Peyer's patch (tissue), 4 donors: ENCODE data around the gene KCNK10.

Experiments
- POLR2A ChIP-seq, 2 donors: fragments of 450-650 bp; IDR thresholded peaks; one replicate each; pipeline ENCODE4 v1.5.1; 2017; ENCODE audit warnings: antibody characterized with exemption in 2 of 2, mild to moderate bottlenecking in 2 of 2, moderate library complexity in 2 of 2
- TF ChIP-seq, protein P1 (sequence below), 6 experiments: fragments of 450-650 bp in 4 of 6; fragments of 200-600 bp in 2 of 6; sonication (generic) in 1 of 6; IDR thresholded peaks; one replicate each; pipeline ENCODE4 v1.5.1; 2017 to 2019; ENCODE audit warnings: antibody characterized with exemption in 6 of 6, mild to moderate bottlenecking in 3 of 6, moderate library complexity in 1 of 6

DNA sequence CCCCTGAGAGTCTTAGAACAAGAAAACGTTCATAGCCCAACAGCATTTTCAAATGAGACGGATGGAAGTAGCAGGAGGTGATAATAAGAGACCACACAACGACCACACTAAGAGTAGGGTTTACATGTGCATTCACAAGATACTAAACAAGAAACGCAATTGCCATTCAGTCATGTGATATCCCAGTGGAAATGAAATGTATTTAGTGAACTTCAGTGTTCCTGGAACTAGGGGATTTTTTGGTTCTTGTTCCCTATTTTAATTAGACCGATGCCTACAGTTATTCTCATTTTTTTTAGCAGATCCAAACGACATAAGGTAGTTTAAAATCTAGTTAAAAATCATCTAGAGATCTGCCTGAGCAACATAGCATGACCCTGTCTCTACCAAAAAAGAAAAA lies 168.1 kb downstream of the KCNK10 start:
- TF ChIP-seq POLR2A (IDR thresholded peaks at IDR 0.05), result no peak
- TF ChIP-seq, protein P1, sequence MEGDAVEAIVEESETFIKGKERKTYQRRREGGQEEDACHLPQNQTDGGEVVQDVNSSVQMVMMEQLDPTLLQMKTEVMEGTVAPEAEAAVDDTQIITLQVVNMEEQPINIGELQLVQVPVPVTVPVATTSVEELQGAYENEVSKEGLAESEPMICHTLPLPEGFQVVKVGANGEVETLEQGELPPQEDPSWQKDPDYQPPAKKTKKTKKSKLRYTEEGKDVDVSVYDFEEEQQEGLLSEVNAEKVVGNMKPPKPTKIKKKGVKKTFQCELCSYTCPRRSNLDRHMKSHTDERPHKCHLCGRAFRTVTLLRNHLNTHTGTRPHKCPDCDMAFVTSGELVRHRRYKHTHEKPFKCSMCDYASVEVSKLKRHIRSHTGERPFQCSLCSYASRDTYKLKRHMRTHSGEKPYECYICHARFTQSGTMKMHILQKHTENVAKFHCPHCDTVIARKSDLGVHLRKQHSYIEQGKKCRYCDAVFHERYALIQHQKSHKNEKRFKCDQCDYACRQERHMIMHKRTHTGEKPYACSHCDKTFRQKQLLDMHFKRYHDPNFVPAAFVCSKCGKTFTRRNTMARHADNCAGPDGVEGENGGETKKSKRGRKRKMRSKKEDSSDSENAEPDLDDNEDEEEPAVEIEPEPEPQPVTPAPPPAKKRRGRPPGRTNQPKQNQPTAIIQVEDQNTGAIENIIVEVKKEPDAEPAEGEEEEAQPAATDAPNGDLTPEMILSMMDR (IDR thresholded peaks at IDR 0.05), result no peak
